ENCODE measurements around the gene SLC30A1. TPM values are rescaled to one million over a fixed set of nuclear protein-coding genes. Genes with fewer than 3 reads are reported as not detected.

The SLC30A1 gene
- total and polyA plus RNA-seq, 2 experiments from 2014 or later: 23.0 to 46.9 TPM

DNA sequence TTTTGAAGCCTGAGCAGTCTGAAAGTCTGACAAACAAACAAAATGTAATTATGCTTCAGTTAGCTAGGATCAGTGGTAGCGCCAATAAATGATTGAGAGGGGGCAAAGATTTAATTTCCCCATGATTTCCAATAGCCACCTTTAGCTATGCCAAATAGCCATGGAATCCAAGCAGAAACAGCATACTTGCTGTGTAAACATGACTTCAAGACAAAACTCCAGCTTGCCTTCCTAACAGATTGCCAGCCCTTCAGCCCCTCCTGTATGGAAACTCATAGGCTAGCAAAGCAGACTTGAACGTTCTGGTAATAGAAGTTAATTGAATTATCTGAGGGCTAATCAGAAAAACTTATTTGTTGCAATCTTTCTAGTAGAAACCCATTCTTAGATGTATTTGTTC is 25.6 kb upstream of the SLC30A1 start:
- H3K4me2 ChIP-seq (ENCODE audit: unreplicated experiment): no peak overlapping the region
- in situ Hi-C loops (cut with MboI): no loop called here

DNA sequence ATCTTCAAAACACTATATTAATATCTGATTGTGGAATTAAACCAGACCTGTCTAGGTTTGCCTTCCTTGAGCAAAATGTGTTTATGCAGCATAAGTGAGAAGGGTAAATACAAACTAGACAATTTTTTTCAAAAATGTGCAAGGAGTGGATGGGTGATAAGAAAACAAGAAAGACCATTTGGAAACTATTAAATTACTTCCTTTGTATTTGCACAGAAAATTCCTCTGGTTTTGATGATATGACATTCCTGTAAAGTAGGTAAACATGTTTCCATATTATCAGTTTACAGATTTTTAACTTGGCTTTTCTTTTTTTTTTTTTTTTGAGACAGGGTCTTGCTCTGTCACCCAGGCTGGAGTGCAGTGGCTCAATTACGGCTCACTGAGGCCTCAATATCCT is 24.8 kb upstream of the SLC30A1 start:
- no peak overlapping the region for H3K9ac ChIP-seq
- H3F3A ChIP-seq (ENCODE audit: insufficient read depth): peaks cover 22% of the 10 kb centered on the region
- no peaks in the 10 kb centered on the region for H3K27me3 ChIP-seq (replicated peaks; ENCODE audit: insufficient read depth)
- no peak overlapping the region for H3K4me3 ChIP-seq
- peaks cover 25% of the 10 kb centered on the region for H3K4me1 ChIP-seq (ENCODE audit: insufficient read depth)
- no peak for DNase-seq
- H3K4me2 ChIP-seq (ENCODE audit: unreplicated experiment): peak overlapping the region; percentile 11
- H3K36me3 ChIP-seq (ENCODE audit: low read depth): no peaks in the 10 kb centered on the region
- TF ChIP-seq EZH2 (IDR thresholded peaks at IDR 0.05; ENCODE audit: insufficient read depth, poor library complexity, severe bottlenecking) (no peak), EZH2phosphoT487 (IDR thresholded peaks at IDR 0.05; ENCODE audit: insufficient read depth, low read depth) (no peak)
- H3K9me2 ChIP-seq (ENCODE audit: insufficient read depth): no peaks in the 10 kb centered on the region
- no peaks in the 10 kb centered on the region for H3K79me2 ChIP-seq (ENCODE audit: insufficient read depth)
- no peak overlapping the region for H2AFZ ChIP-seq
- no peaks in the 10 kb centered on the region for H4K20me1 ChIP-seq (ENCODE audit: insufficient read depth)
- no peaks in the 10 kb centered on the region for H3K9me3 ChIP-seq (ENCODE audit: low read depth)
- peak overlapping the region; percentile 43 for H3K27ac ChIP-seq
- 100% methylated on average over 1 of the region's 1 CpG for WGBS, 2 experiments (ENCODE audit: low coverage in 1 of 2, low lambda C conversion rate in 2 of 2, missing lambda C conversion rate in 2 of 2)
- in situ Hi-C loops (cut with MboI): no loop called here

More for the DNA sequence above, 25.6 kb upstream of the SLC30A1 start:
- H4K20me1 ChIP-seq (ENCODE audit: insufficient read depth): no peaks in the 10 kb centered on the region
- no peaks in the 10 kb centered on the region for H3K27me3 ChIP-seq (replicated peaks; ENCODE audit: insufficient read depth)
- H2AFZ ChIP-seq: no peak overlapping the region
- H3K9me3 ChIP-seq (ENCODE audit: low read depth): no peaks in the 10 kb centered on the region
- H3K27ac ChIP-seq: no peak overlapping the region
- no peaks in the 10 kb centered on the region for H3K36me3 ChIP-seq (ENCODE audit: low read depth)
- no peak overlapping the region for H3K9ac ChIP-seq
- peaks cover 22% of the 10 kb centered on the region for H3F3A ChIP-seq (ENCODE audit: insufficient read depth)
- no peaks in the 10 kb centered on the region for H3K9me2 ChIP-seq (ENCODE audit: insufficient read depth)
- no peak for DNase-seq
- H3K79me2 ChIP-seq (ENCODE audit: insufficient read depth): no peaks in the 10 kb centered on the region
- H3K4me3 ChIP-seq: no peak overlapping the region
- TF ChIP-seq EZH2 (IDR thresholded peaks at IDR 0.05; ENCODE audit: insufficient read depth, poor library complexity, severe bottlenecking) (no peak), EZH2phosphoT487 (IDR thresholded peaks at IDR 0.05; ENCODE audit: insufficient read depth, low read depth) (no peak)
- 55 to 62% methylated on average over 2 of the region's 2 CpGs for WGBS, 2 experiments (ENCODE audit: low coverage in 1 of 2, low lambda C conversion rate in 2 of 2, missing lambda C conversion rate in 2 of 2)
- peaks cover 25% of the 10 kb centered on the region for H3K4me1 ChIP-seq (ENCODE audit: insufficient read depth)

DNA sequence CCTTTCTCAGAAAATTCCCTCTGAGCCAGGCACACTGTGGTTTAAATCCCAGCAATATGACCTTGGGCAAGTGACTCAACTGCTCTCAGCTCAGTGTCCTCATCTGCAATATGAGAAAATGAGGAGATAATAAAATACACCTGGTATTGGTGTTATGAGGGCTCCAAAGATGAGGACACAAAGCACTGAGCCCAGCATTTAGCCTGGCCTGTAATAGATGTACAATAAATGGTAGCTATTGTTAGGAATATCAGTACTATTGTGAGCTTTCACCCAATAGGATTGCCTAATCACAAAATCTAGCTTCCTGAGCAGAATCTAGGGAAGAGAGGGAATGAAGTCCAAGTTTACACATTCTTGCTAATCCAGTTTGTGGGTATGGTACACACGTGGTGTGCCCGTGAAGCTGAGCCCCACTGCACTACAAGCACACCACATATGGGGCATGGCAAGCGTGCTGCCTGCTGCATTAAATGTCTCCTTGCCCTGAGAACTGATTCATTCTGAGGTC is 24.3 kb upstream of the SLC30A1 start:
- Histone ChIP-seq H3K9me2 (ENCODE audit: insufficient read depth) (no peaks in the 10 kb centered on the region), H3K4me3 (no peak overlapping the region), H3K9ac (no peak overlapping the region), H2AFZ (no peak overlapping the region), H3K9me3 (ENCODE audit: low read depth) (no peaks in the 10 kb centered on the region), H3K36me3 (ENCODE audit: low read depth) (no peaks in the 10 kb centered on the region), H4K20me1 (ENCODE audit: insufficient read depth) (no peaks in the 10 kb centered on the region), H3K4me1 (ENCODE audit: insufficient read depth) (peaks cover 25% of the 10 kb centered on the region), H3K4me2 (ENCODE audit: unreplicated experiment) (peak overlapping the region; percentile 11), H3K79me2 (ENCODE audit: insufficient read depth) (no peaks in the 10 kb centered on the region), H3K27ac (peak overlapping the region; percentile 43), H3F3A (ENCODE audit: insufficient read depth) (peaks cover 22% of the 10 kb centered on the region), H3K27me3 (replicated peaks; ENCODE audit: insufficient read depth) (no peaks in the 10 kb centered on the region)
- DNase-seq: peak; percentile 75
- no peak for TF ChIP-seq EZH2phosphoT487 (IDR thresholded peaks at IDR 0.05; ENCODE audit: insufficient read depth, low read depth)
- no peak for TF ChIP-seq EZH2 (IDR thresholded peaks at IDR 0.05; ENCODE audit: insufficient read depth, poor library complexity, severe bottlenecking)
- in situ Hi-C loops (cut with MboI): no loop called here
- 19 to 25% methylated on average over 3 of the region's 3 CpGs for WGBS, 2 experiments (ENCODE audit: low coverage in 1 of 2, low lambda C conversion rate in 2 of 2, missing lambda C conversion rate in 2 of 2)

DNA sequence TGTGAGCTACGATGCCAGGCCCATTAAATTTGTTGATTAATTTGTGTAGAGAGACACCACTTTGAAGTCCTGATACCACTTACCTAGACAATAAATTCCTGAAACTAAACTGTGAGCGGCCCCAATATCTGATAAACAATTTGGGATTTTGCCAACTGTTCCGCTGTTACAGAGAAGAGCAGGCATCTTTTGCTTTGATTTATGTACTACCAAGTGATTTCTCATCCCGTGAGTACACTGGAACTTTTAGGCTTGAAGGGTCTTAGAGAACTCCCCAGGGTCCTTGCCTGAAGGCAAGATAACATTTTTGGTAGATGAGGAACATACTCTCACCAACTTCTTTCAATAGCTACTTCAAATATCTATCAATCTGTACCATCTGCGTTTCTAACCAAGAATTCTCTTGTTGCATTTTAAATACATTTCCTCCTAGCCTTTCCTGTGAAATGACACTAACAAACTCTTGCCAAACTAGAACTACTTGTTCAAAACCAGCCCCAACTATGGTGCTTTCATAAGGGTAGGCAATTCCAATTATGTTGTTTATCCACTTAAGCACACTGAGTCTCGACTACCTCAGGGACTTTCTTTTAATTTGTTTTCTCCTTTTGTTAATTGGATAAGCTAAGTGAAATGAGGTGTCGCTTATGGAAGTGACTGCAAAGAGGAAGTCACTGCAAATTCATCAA is 23.2 kb upstream of the SLC30A1 start:
- Histone ChIP-seq H3K9ac (no peak overlapping the region), H3K79me2 (ENCODE audit: insufficient read depth) (no peaks in the 10 kb centered on the region), H3K4me2 (ENCODE audit: unreplicated experiment) (no peak overlapping the region), H3K4me3 (no peak overlapping the region), H2AFZ (no peak overlapping the region), H3K27me3 (replicated peaks; ENCODE audit: insufficient read depth) (no peaks in the 10 kb centered on the region), H3K9me3 (ENCODE audit: low read depth) (no peaks in the 10 kb centered on the region), H3K27ac (no peak overlapping the region), H4K20me1 (ENCODE audit: insufficient read depth) (no peaks in the 10 kb centered on the region), H3F3A (ENCODE audit: insufficient read depth) (peaks cover 22% of the 10 kb centered on the region), H3K4me1 (ENCODE audit: insufficient read depth) (peaks cover 25% of the 10 kb centered on the region), H3K36me3 (ENCODE audit: low read depth) (no peaks in the 10 kb centered on the region), H3K9me2 (ENCODE audit: insufficient read depth) (no peaks in the 10 kb centered on the region)
- WGBS, 2 experiments (ENCODE audit: low coverage in 1 of 2, low lambda C conversion rate in 2 of 2, missing lambda C conversion rate in 2 of 2): 58 to 59% methylated on average over 7 of the region's 7 CpGs
- no peak for DNase-seq
- in situ Hi-C loops (cut with MboI): no loop called here
- TF ChIP-seq EZH2 (IDR thresholded peaks at IDR 0.05; ENCODE audit: insufficient read depth, poor library complexity, severe bottlenecking) (no peak), EZH2phosphoT487 (IDR thresholded peaks at IDR 0.05; ENCODE audit: insufficient read depth, low read depth) (no peak)
